Trophoblast cell (in vitro differentiated cells and primary cell): ENCODE measurements around the gene ATXN1.

Source experiments
- DNase-seq, 2 donors: peaks; one replicate each; pipeline ENCODE4 v3.0.0-alpha.2; 2016
- H2AFZ ChIP-seq: 2 replicates; pipeline ENCODE4 v1.6.1; 2013; ENCODE audit warnings: low read length, moderate library complexity, mild to moderate bottlenecking; ENCODE audit not compliant: insufficient read depth, poor library complexity
- H2AK5ac ChIP-seq: 2 replicates; pipeline ENCODE4 v1.6.1; 2013; ENCODE audit warnings: mild to moderate bottlenecking, low read length
- H2BK120ac ChIP-seq: 2 replicates; pipeline ENCODE4 v1.6.1; 2013; ENCODE audit warnings: low read length, mild to moderate bottlenecking, moderate library complexity; ENCODE audit not compliant: insufficient read depth, poor library complexity
- H2BK12ac ChIP-seq: 2 replicates; pipeline ENCODE4 v1.6.1; 2013; ENCODE audit warnings: mild to moderate bottlenecking, low read length, moderate library complexity
- H2BK5ac ChIP-seq: 2 replicates; pipeline ENCODE4 v1.6.1; 2013; ENCODE audit warnings: low read length, low read depth, moderate library complexity, mild to moderate bottlenecking; ENCODE audit not compliant: poor library complexity
- H3K14ac ChIP-seq: 2 replicates; pipeline ENCODE4 v1.6.1; 2013; ENCODE audit warnings: mild to moderate bottlenecking, low read length
- H3K18ac ChIP-seq: 2 replicates; pipeline ENCODE4 v1.6.1; 2013; ENCODE audit warnings: mild to moderate bottlenecking, low read length
- H3K23ac ChIP-seq: 2 replicates; pipeline ENCODE4 v1.6.1; 2013; ENCODE audit warnings: low read length
- H3K27ac ChIP-seq: 2 replicates; pipeline ENCODE4 v1.5.1; 2013; ENCODE audit warnings: low read depth, mild to moderate bottlenecking, inconsistent platforms, low read length, moderate library complexity
- H3K27me3 ChIP-seq: 2 replicates; pipeline ENCODE4 v1.6.1; 2013; ENCODE audit warnings: inconsistent platforms, mild to moderate bottlenecking, low read length, moderate library complexity; ENCODE audit not compliant: insufficient read depth
- H3K36me3 ChIP-seq, 2 experiments: 1 replicate in 1 of 2; 2 replicates in 1 of 2; pipeline ENCODE4 v1.6.1; 2013; ENCODE audit warnings: low read length in 2 of 2, mild to moderate bottlenecking in 2 of 2, moderate library complexity in 1 of 2; ENCODE audit not compliant: insufficient read depth in 2 of 2, control insufficient read depth in 1 of 2
- H3K4ac ChIP-seq: 2 replicates; pipeline ENCODE4 v1.6.1; 2013; ENCODE audit warnings: low read depth, mild to moderate bottlenecking, low read length, moderate library complexity
- H3K4me1 ChIP-seq, 2 experiments: 1 replicate in 1 of 2; 2 replicates in 1 of 2; pipeline ENCODE4 v1.6.1; 2013; ENCODE audit warnings: low read length in 2 of 2, mild to moderate bottlenecking in 2 of 2, moderate library complexity in 1 of 2; ENCODE audit not compliant: insufficient read depth in 2 of 2, control insufficient read depth in 1 of 2
- H3K4me2 ChIP-seq: 2 replicates; pipeline ENCODE4 v1.6.1; 2013; ENCODE audit warnings: inconsistent platforms, mild to moderate bottlenecking, low read length, moderate library complexity
- H3K4me3 ChIP-seq: 2 replicates; pipeline ENCODE4 v1.5.1; 2013; ENCODE audit warnings: mild to moderate bottlenecking, low read depth, low read length, inconsistent platforms
- H3K79me1 ChIP-seq: one replicate; pipeline ENCODE4 v1.6.1; 2013; ENCODE audit warnings: low read length
- H3K79me2 ChIP-seq: 2 replicates; pipeline ENCODE4 v1.6.1; 2013; ENCODE audit warnings: low read length, mild to moderate bottlenecking; ENCODE audit not compliant: control insufficient read depth, insufficient read depth, poor library complexity
- H3K9ac ChIP-seq: 2 replicates; pipeline ENCODE4 v1.6.1; 2013; ENCODE audit warnings: mild to moderate bottlenecking, low read length
- H3K9me3 ChIP-seq: 2 replicates; pipeline ENCODE4 v1.6.1; 2013; ENCODE audit warnings: low read depth, mild to moderate bottlenecking, control low read depth, inconsistent platforms, low read length; ENCODE audit not compliant: insufficient read depth
- H4K12ac ChIP-seq: 2 replicates; pipeline ENCODE4 v1.6.1; 2013; ENCODE audit warnings: low read depth, mild to moderate bottlenecking, low read length, moderate library complexity
- H4K8ac ChIP-seq: 2 replicates; pipeline ENCODE4 v1.6.1; 2013; ENCODE audit warnings: low read depth, mild to moderate bottlenecking, low read length, moderate library complexity
- H4K91ac ChIP-seq: one replicate; pipeline ENCODE4 v1.6.1; 2013; ENCODE audit warnings: low read depth, mild to moderate bottlenecking, low read length, moderate library complexity
- WGBS: extraction: QIAGEN DNeasy Blood & Tissue Kit; methylation state at CpG from one replicate; pipeline ENCODE4 v1.1.7; 2013; ENCODE audit warnings: missing lambda C conversion rate; ENCODE audit not compliant: insufficient read length, insufficient coverage; ENCODE audit errors: extremely low coverage; 5-methylcytosine and 5-hydroxymethylcytosine counted together

ATXN1 gene

GRCh38 chr6:16256781-16257180 is 504.5 kb downstream of the ATXN1 start:
- Histone ChIP-seq H3K23ac (no peak overlapping the region), H3K4me3 (no peak overlapping the region), H4K8ac (no peak overlapping the region), H3K18ac (no peak overlapping the region), H3K4ac (no peak overlapping the region), H3K27ac (no peak overlapping the region), H2BK120ac (no peak overlapping the region), H2BK5ac (no peak overlapping the region), H3K14ac (no peak overlapping the region), H3K79me1 (peaks cover 3% of the 10 kb centered on the region), H3K27me3 (no peaks in the 10 kb centered on the region), H3K4me1 (peaks cover 7 to 9% of the 10 kb centered on the region in 2 experiments), H4K12ac (no peak overlapping the region), H2BK12ac (no peak overlapping the region), H4K91ac (no peak overlapping the region), H2AFZ (no peak overlapping the region), H2AK5ac (no peak overlapping the region), H3K79me2 (no peaks in the 10 kb centered on the region), H3K4me2 (no peak overlapping the region), H3K9me3 (no peaks in the 10 kb centered on the region), H3K36me3 (no peaks in the 10 kb centered on the region), H3K9ac (no peak overlapping the region)
- DNase-seq = no peak
- no CpG with 5 or more reads among the region's 2 CpGs for WGBS

GRCh38 chr6:16254535-16254934 is 506.7 kb downstream of the ATXN1 start:
- H3K18ac ChIP-seq = no peak overlapping the region
- H2BK12ac ChIP-seq = no peak overlapping the region
- H4K91ac ChIP-seq = no peak overlapping the region
- H3K36me3 ChIP-seq = no peaks in the 10 kb centered on the region
- H3K4me2 ChIP-seq = no peak overlapping the region
- no peak overlapping the region for H3K4ac ChIP-seq
- H3K79me1 ChIP-seq = peaks cover 5% of the 10 kb centered on the region
- H2AK5ac ChIP-seq = no peak overlapping the region
- WGBS = no CpG with 5 or more reads among the region's 9 CpGs
- no peak overlapping the region for H3K27ac ChIP-seq
- H2AFZ ChIP-seq = no peak overlapping the region
- DNase-seq = no peak
- H3K27me3 ChIP-seq = no peaks in the 10 kb centered on the region
- H3K4me3 ChIP-seq = no peak overlapping the region
- no peak overlapping the region for H3K14ac ChIP-seq
- no peaks in the 10 kb centered on the region for H3K9me3 ChIP-seq
- H3K4me1 ChIP-seq = peaks cover 7 to 12% of the 10 kb centered on the region in 2 experiments
- no peak overlapping the region for H3K9ac ChIP-seq
- no peaks in the 10 kb centered on the region for H3K79me2 ChIP-seq
- no peak overlapping the region for H4K12ac ChIP-seq
- no peak overlapping the region for H2BK120ac ChIP-seq
- no peak overlapping the region for H4K8ac ChIP-seq
- H2BK5ac ChIP-seq = no peak overlapping the region
- H3K23ac ChIP-seq = no peak overlapping the region

GRCh38 chr6:16253399-16254144 is 507.7 kb downstream of the ATXN1 start:
- Histone ChIP-seq H3K4me1 (peaks cover 7 to 12% of the 10 kb centered on the region in 2 experiments), H3K4ac (no peak overlapping the region), H3K18ac (no peak overlapping the region), H3K4me2 (no peak overlapping the region), H4K91ac (no peak overlapping the region), H3K27ac (no peak overlapping the region), H3K14ac (no peak overlapping the region), H4K8ac (no peak overlapping the region), H2BK5ac (no peak overlapping the region), H3K9me3 (no peaks in the 10 kb centered on the region), H2BK120ac (no peak overlapping the region), H3K79me2 (no peaks in the 10 kb centered on the region), H4K12ac (no peak overlapping the region), H2BK12ac (no peak overlapping the region), H3K4me3 (no peak overlapping the region), H2AK5ac (no peak overlapping the region), H2AFZ (no peak overlapping the region), H3K36me3 (no peaks in the 10 kb centered on the region), H3K23ac (no peak overlapping the region), H3K27me3 (no peaks in the 10 kb centered on the region), H3K9ac (no peak overlapping the region), H3K79me1 (peaks cover 5% of the 10 kb centered on the region)
- no peak for DNase-seq
- WGBS = no CpG with 5 or more reads among the region's 10 CpGs

- Histone ChIP-seq H2AFZ (no peak overlapping the region), H3K27ac (no peak overlapping the region), H2BK5ac (no peak overlapping the region), H3K36me3 (no peaks in the 10 kb centered on the region), H3K4me2 (no peak overlapping the region), H4K8ac (no peak overlapping the region), H3K18ac (no peak overlapping the region), H4K91ac (no peak overlapping the region), H3K4ac (no peak overlapping the region), H4K12ac (no peak overlapping the region), H2BK12ac (no peak overlapping the region), H3K4me1 (peaks cover under 1 to 6% of the 10 kb centered on the region in 2 experiments), H3K79me1 (peaks cover 2% of the 10 kb centered on the region), H3K79me2 (no peaks in the 10 kb centered on the region), H3K14ac (no peak overlapping the region), H3K9me3 (no peaks in the 10 kb centered on the region), H2BK120ac (no peak overlapping the region), H3K9ac (no peak overlapping the region), H2AK5ac (no peak overlapping the region), H3K4me3 (no peak overlapping the region), H3K23ac (no peak overlapping the region), H3K27me3 (no peaks in the 10 kb centered on the region)
- WGBS = no CpG with 5 or more reads among the region's 2 CpGs
- DNase-seq = no peak
Measured at GRCh38 chr6:16252686-16253299, 508.5 kb downstream of the ATXN1 start.
